Stimulated activated CD8-positive, alpha-beta memory T cell treated with anti-CD3 and anti-CD28 coated beads, Interleukin-7, amount 100 ng/mL, for 24 hours (primary cell): ENCODE measurements around the gene ACTR5.

Source experiments
- DNase-seq: peaks from one replicate; pipeline ENCODE4 v3.0.0-alpha.2; 2020; ENCODE audit warnings: low read depth

ACTR5 gene

GRCh38 chr20:38748097-38748860 is at the start of gene ACTR5:
Gene ACTR5, plus strand, starts transcription at chr20:38748460. Its CDS starts 19 bp downstream, at chr20:38748479.
- peak; percentile 97 for DNase-seq

- DNase-seq, result no peak
These were observed 49.7 kb upstream of the ACTR5 start for GRCh38 chr20:38698541-38698940.

DNA sequence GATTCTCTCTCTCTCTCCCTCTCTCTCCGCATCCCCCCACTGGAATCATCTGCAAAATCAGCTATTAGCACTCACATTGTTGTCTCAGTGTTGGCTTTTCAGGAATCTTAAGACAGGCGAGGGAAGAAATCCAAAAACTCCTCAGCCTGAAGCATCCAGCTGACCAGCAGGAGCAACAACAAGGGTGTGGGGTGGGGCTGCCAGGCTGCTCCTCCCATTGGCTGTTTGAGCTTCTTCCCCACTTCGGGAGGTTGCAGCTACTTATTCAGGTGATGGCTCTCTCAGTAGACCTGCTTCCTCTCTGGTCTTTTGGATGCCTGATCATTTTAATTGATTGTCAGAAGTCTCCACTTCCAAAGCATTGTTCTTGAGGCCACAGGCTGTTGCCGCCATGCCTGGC is 48.1 kb upstream of the ACTR5 start:
- no peak for DNase-seq

DNA sequence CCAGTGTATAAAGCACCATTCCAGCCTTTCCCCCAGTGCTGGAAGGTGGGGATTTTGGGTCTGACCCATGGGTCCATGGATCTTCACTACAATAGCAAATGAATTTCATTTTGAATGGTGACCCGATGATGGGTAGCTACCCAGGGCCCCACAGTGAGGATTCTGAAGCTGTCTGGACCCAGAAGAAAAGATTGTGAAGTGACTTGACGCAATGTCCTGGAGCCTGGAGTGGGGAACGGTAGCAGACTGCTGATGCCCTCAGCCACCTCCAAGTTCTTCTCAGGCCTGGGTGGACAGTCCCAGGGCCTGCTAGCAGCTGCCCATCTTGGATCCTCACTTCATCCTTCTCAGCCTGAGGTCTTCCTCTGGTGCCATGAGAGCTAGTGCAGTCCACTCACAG is 47.3 kb upstream of the ACTR5 start:
- DNase-seq, result no peak

GRCh38 chr20:38703526-38703925 is 44.7 kb upstream of the ACTR5 start:
- DNase-seq, result no peak

DNA sequence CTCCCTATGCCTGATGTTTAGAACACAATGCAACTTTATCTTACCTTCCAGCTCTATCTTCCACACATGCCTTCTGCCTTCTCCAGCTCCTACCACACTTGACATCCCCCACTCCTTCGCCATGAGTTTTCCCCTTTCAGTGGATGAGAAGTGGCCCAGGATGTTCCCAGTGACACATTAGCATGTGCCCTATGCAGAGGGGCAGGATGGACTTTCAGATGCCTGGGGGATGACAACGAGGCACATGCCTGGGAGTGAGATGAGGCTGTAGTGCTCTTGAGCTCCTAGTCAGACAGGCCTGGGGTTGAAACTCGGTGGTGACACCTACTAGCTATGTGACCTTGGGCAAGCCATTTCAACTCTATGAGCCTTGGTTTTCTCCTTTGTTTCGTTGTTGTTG is 44.1 kb upstream of the ACTR5 start:
- DNase-seq, result no peak

DNA sequence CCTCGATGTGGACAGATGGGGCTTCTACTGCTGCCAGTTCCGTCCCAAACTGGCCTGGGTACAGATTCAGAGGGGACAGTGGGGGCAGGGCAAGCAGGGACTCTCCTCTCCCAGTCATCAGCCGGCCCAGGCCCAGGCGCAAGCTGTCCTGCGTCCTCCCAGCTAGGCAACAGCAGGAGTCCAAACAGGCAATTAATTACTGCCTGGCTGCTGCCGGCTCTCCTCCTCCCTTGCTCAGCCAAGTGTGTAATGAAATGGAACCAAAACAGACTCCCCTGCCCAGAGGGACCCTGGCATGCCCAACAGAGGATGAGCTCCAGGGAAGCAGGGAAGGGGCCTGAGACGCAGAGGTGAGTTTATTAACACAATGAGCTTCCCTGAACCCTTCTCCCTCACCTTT is 41.8 kb upstream of the ACTR5 start:
- DNase-seq, result no peak

DNA sequence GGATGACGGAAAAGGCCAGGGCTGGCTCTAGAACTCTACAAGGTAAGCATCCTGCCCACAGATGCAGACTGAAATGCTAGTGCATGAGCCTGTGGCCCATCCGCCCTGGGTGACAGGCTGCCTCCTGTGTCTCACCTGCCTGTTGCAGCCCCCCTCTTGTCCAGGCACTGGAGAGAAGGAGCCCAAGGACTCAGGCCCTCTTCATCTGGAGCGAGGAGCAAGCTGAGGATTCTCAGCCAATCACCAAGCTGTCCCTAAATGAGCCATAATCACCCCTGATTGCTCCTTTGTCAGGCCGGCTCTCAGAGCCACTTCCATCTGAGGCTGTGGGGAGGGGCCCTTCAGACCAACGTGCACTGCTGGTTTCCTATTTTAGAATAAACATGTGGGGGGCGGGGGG is 34.0 kb upstream of the ACTR5 start:
- no peak for DNase-seq

DNA sequence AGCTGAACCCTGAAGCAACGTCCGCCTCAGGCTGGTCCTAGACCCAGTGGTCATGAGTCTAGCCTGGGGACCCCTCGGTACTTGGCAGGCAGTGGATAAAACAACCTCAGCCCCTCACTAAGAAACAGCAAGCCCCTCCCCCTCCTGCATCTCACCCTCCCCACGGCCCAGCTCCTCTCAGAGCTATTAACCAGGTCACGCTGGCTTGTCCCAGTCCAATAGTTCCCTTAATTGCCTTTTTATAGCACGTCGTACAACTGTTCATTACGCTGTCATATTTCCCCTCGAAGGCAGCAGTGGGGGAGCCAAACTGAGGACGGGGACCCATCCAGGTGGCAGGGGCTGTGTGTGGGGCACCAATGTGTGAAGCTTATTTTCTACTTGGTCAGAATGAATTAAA is 32.6 kb upstream of the ACTR5 start:
- no peak for DNase-seq

- DNase-seq, result no peak
These were observed 25.6 kb upstream of the ACTR5 start for GRCh38 chr20:38722683-38723016.

GRCh38 chr20:38723017-38723847 is 25.0 kb upstream of the ACTR5 start:
- no peak for DNase-seq

GRCh38 chr20:38723848-38724625 is 24.2 kb upstream of the ACTR5 start, which contains the start of gene SLC32A1:
Gene SLC32A1, plus strand, starts transcription at chr20:38724486. Its CDS starts 239 bp downstream, at chr20:38724725.
- no peak for DNase-seq

GRCh38 chr20:38724626-38725147 is 23.6 kb upstream of the ACTR5 start:
- DNase-seq, result no peak

- DNase-seq, result no peak
These were observed 22.9 kb upstream of the ACTR5 start for GRCh38 chr20:38725148-38725901.

- no peak for DNase-seq
These were observed 22.1 kb upstream of the ACTR5 start for GRCh38 chr20:38725931-38726803.

DNA sequence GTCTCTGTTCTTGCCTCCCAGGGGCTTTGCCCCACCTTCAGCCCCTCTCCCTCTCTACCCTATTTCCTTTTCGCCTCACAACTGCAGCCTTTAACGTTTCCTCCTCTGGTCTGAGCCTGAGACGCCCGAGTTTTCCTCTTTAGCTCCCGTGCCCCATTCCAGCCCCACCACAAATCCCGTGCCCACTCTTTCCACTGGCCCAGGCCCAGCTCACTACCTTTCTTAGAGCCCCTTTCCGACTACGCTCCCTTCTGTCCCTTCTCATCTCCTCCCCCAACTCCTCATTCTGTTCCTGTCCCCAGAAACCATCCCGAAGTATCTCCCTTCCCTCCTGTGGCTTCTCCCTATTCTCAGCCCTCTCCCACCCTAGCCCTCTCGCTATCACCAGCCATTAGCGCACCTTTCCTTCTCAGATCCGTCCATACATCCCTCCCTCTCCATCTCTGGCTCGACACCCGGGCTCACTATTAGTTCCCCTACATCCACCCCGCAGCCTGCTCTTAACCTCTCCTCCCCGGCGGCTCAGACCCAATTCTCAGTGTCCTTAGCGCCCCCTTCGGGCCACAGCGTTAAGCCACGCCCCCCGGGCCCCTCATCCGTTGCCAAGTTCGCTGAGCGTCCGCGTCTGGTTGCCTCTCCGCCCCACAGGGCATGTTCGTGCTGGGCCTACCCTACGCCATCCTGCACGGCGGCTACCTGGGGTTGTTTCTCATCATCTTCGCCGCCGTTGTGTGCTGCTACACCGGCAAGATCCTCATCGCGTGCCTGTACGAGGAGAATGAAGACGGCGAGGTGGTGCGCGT is 21.3 kb upstream of the ACTR5 start:
- peak; percentile 36 for DNase-seq

- no peak for DNase-seq
These were observed 20.6 kb upstream of the ACTR5 start for GRCh38 chr20:38727607-38728190.

DNA sequence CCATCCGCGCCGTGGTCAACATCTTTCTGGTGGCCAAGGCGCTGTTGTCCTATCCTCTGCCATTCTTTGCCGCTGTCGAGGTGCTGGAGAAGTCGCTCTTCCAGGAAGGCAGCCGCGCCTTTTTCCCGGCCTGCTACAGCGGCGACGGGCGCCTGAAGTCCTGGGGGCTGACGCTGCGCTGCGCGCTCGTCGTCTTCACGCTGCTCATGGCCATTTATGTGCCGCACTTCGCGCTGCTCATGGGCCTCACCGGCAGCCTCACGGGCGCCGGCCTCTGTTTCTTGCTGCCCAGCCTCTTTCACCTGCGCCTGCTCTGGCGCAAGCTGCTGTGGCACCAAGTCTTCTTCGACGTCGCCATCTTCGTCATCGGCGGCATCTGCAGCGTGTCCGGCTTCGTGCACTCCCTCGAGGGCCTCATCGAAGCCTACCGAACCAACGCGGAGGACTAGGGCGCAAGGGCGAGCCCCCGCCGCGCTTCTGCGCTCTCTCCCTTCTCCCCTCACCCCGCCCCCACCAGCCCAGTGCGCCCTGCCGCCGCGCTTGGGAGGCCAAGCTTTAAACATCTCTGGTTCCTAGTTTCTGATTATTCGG is 20.0 kb upstream of the ACTR5 start:
- DNase-seq, result no peak
